Adrenal gland (tissue), 12 donors: ENCODE measurements around the gene STRIP2. TPM values are rescaled to one million over a fixed set of nuclear protein-coding genes. Genes with fewer than 3 reads are reported as not detected.

Experiments used
- DNase-seq, 7 donors: peaks; one replicate each; pipeline ENCODE4 v3.0.0-alpha.2; 2019 to 2020
- H3K27ac ChIP-seq, 5 donors: fragments of 200-600 bp; sonication (generic) in 4 of 5; 1 replicate in 3 of 5; 2 replicates in 2 of 5; pipeline versions ENCODE4 v1.5.1 to v1.8.0; 2016 to 2020; ENCODE audit warnings: mild to moderate bottlenecking in 1 of 5
- H3K27me3 ChIP-seq: fragments of 200-600 bp; 2 replicates; pipeline ENCODE4 v1.8.0; 2021
- H3K36me3 ChIP-seq, 2 donors: fragments of 200-600 bp; replicated peaks in 1 of 2; 1 replicate in 1 of 2; 2 replicates in 1 of 2; pipeline versions ENCODE4 v1.5.1 to v1.8.0; 2018 to 2022
- H3K4me1 ChIP-seq, 2 donors: fragments of 200-600 bp; replicated peaks in 1 of 2; 1 replicate in 1 of 2; 2 replicates in 1 of 2; pipeline versions ENCODE4 v1.5.1 to v1.8.0; 2018 to 2021
- H3K4me3 ChIP-seq, 4 donors: fragments of 200-600 bp; sonication (generic) in 3 of 4; one replicate each; pipeline ENCODE4 v1.5.1; 2016 to 2018
- H3K9me3 ChIP-seq, 3 donors: fragments of 200-600 bp; sonication (generic) in 1 of 3; replicated peaks in 1 of 3; 1 replicate in 2 of 3; 2 replicates in 1 of 3; pipeline versions ENCODE4 v1.5.1 to v1.8.0; 2016 to 2021
- POLR2A ChIP-seq, 2 donors: fragments of 450-650 bp; IDR thresholded peaks; one replicate each; pipeline ENCODE4 v1.6.1; 2017; ENCODE audit warnings: antibody characterized with exemption in 2 of 2, mild to moderate bottlenecking in 2 of 2, moderate library complexity in 1 of 2
- WGBS, 4 donors: extraction: QIAGEN DNeasy Blood & Tissue Kit in 2 of 4; methylation state at CpG; one replicate each; pipeline versions ENCODE4 v1.1.5 to v1.1.7; 2013 to 2017; 5-methylcytosine and 5-hydroxymethylcytosine counted together
- intact Hi-C, 2 donors: fragments of 100-400 bp; cut with DNase I; formaldehyde crosslinking; loops; one replicate each; pipeline versions ENCODE4 v1.14.1 to v1.15.0; 2022 to 2023
- polyA plus RNA-seq, 3 donors: library from polyadenylated mRNA; stranded (reverse); fragments of 200-250 nt in 2 of 3; fragments of 350-450 nt in 1 of 3; fragmentation: Illumina TruSeq in 1 of 3; extraction: RNeasy Lipid Tissue Mini Kit (QIAGEN cat#74804) in 1 of 3; gene quantifications; one replicate each; pipeline ENCODE4 v1.2.3, GENCODE V29; 2013 to 2014
- total RNA-seq, 9 donors: library from RNA; depleted of rRNA in 4 of 9; stranded (reverse); fragments of >200 nt in 4 of 9; fragments of 120-200 nt in 1 of 9; fragmentation: NEBNext Ultra II Directional in 1 of 9; extraction: Animal tissue kit (Norgen Biotek cat#: 25700) in 1 of 9; gene quantifications; one replicate each; pipeline versions ENCODE4 v1.1.0 to v1.2.4, GENCODE V29; 2013 to 2023
- TF ChIP-seq, protein P1 (sequence below), 6 experiments: fragments of 450-650 bp in 4 of 6; fragments of 200-600 bp in 2 of 6; sonication (generic) in 1 of 6; IDR thresholded peaks; 1 replicate in 5 of 6; 2 replicates in 1 of 6; pipeline versions ENCODE4 v1.5.1 to v1.8.0; 2016 to 2021; ENCODE audit warnings: antibody characterized with exemption in 6 of 6, mild to moderate bottlenecking in 2 of 6, moderate library complexity in 1 of 6
- donor health status: healthy with polysubstance abuse.
- donor health status: Bipolar disorder and iron deficiency.
- donor health status: DM: yes; HTN: yes; CAD: no.
- donor health status: DM: no; HTN: no; CAD: no.
- donor health status: DM: no; HTN: no; CAD: no.
- donor health status: DM: yes; HTN: yes; CAD: no.

The STRIP2 gene
- total and polyA plus RNA-seq, 12 donors: 0.67 to 10.1 (median 3.7) TPM

- Histone ChIP-seq H3K4me1 (no peaks in the 10 kb centered on the region), H3K27ac (no peak overlapping the region), H3K27me3 (no peaks in the 10 kb centered on the region), H3K4me3 (no peak overlapping the region), H3K36me3 (no peaks in the 10 kb centered on the region), H3K9me3 (no peaks in the 10 kb centered on the region)
- TF ChIP-seq, protein P1, sequence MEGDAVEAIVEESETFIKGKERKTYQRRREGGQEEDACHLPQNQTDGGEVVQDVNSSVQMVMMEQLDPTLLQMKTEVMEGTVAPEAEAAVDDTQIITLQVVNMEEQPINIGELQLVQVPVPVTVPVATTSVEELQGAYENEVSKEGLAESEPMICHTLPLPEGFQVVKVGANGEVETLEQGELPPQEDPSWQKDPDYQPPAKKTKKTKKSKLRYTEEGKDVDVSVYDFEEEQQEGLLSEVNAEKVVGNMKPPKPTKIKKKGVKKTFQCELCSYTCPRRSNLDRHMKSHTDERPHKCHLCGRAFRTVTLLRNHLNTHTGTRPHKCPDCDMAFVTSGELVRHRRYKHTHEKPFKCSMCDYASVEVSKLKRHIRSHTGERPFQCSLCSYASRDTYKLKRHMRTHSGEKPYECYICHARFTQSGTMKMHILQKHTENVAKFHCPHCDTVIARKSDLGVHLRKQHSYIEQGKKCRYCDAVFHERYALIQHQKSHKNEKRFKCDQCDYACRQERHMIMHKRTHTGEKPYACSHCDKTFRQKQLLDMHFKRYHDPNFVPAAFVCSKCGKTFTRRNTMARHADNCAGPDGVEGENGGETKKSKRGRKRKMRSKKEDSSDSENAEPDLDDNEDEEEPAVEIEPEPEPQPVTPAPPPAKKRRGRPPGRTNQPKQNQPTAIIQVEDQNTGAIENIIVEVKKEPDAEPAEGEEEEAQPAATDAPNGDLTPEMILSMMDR (IDR thresholded peaks at IDR 0.05): no peak
- no peak for TF ChIP-seq POLR2A (IDR thresholded peaks at IDR 0.05)
- WGBS, 4 donors: 90 to 97% (median 96%) methylated on average over 4 of the region's 4 CpGs
- intact Hi-C loops: loop anchor here in 1 of 2 donors (10.0 kb wide), 1 partner anchor 249 kb away; no protein-coding TSS in a partner anchor
- no peak for DNase-seq
Observed at GRCh38 chr7:129464194-129464593, 30.0 kb downstream of the STRIP2 start.

DNA sequence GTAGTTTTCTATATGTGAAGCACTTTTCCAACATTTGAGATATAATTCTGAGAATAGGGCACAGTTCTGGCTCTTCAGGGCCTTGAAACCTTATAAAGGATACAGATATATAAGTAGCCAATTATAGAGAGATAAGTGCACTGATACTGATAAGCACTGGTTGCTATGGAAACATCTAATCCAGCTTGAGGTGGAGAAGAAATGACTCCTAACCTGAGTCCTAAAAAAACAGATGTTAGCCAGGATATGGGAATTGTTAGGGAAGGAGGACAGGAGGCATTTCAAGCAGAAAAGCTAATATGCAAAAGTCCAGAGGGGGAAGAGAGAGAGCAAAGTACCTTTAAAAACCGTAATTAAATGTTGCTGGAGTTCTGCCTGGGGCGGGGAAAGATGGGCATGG lies 30.8 kb downstream of the STRIP2 start:
- Histone ChIP-seq H3K27ac (no peak overlapping the region), H3K4me1 (no peaks in the 10 kb centered on the region), H3K9me3 (no peaks in the 10 kb centered on the region), H3K4me3 (no peak overlapping the region), H3K27me3 (no peaks in the 10 kb centered on the region), H3K36me3 (no peaks in the 10 kb centered on the region)
- TF ChIP-seq, protein P1 (IDR thresholded peaks at IDR 0.05): no peak
- no peak for TF ChIP-seq POLR2A (IDR thresholded peaks at IDR 0.05)
- intact Hi-C loops: loop anchor here in 1 of 2 donors (10.0 kb wide), 1 partner anchor 250 kb away; no protein-coding TSS in a partner anchor
- DNase-seq: no peak
- 80 to 85% (median 84%) methylated on average over 2 of the region's 2 CpGs for WGBS, 4 donors

GRCh38 chr7:129466796-129467195 lies 32.6 kb downstream of the STRIP2 start:
- 84 to 92% (median 89%) methylated on average over 3 of the region's 3 CpGs for WGBS, 4 donors
- intact Hi-C loops: loop anchor here in 1 of 2 donors (10.0 kb wide), 1 partner anchor 252 kb away; no protein-coding TSS in a partner anchor
- H3K36me3 ChIP-seq: no peaks in the 10 kb centered on the region
- no peak for DNase-seq
- H3K27ac ChIP-seq: no peak overlapping the region
- TF ChIP-seq POLR2A (IDR thresholded peaks at IDR 0.05): no peak
- TF ChIP-seq, protein P1 (IDR thresholded peaks at IDR 0.05): no peak
- no peaks in the 10 kb centered on the region for H3K4me1 ChIP-seq
- H3K4me3 ChIP-seq: no peak overlapping the region
- H3K27me3 ChIP-seq: no peaks in the 10 kb centered on the region
- no peaks in the 10 kb centered on the region for H3K9me3 ChIP-seq

DNA sequence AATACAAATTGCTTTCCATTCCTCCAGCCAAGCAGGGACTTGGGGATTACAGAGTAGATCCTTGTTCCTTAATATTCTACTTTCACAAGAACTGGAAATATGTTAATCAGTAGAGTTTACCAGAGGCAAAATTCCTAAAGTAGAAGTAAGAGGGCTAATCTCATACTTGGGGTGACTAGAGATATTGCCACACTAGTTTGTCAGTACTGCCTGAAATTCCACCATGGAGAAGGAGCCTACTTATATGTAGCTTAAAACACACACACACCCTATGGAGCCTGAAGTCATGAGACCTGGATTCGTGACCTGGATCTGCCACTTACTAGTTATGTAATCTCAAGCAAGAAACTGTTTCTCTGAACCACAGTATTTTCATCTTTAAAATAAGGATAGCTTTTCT lies 33.9 kb downstream of the STRIP2 start:
- H3K36me3 ChIP-seq: no peaks in the 10 kb centered on the region
- H3K4me1 ChIP-seq: no peaks in the 10 kb centered on the region
- no peak for TF ChIP-seq POLR2A (IDR thresholded peaks at IDR 0.05)
- TF ChIP-seq, protein P1 (IDR thresholded peaks at IDR 0.05): no peak
- no peaks in the 10 kb centered on the region for H3K9me3 ChIP-seq
- intact Hi-C loops: loop anchor here in 1 of 2 donors (10.0 kb wide), 1 partner anchor 253 kb away; no protein-coding TSS in a partner anchor
- no peak overlapping the region for H3K4me3 ChIP-seq
- no peak for DNase-seq
- no peak overlapping the region for H3K27ac ChIP-seq
- no peaks in the 10 kb centered on the region for H3K27me3 ChIP-seq
- 55 to 75% (median 59%) methylated on average over 1 of the region's 1 CpG for WGBS, 4 donors
